Duodenal mucosa (tissue), 2 donors: Measurements from ENCODE around the gene NLGN4X.

ENCODE experiments used
- H3K27ac ChIP-seq: one replicate; pipeline ENCODE4 v1.7.0; 2013; ENCODE audit warnings: low read depth, low read length
- H3K27me3 ChIP-seq, 2 donors: one replicate each; pipeline ENCODE4 v1.7.0; 2013; ENCODE audit warnings: low read length in 2 of 2, control low read depth in 1 of 2; ENCODE audit not compliant: insufficient read depth in 2 of 2, control insufficient read depth in 1 of 2
- H3K36me3 ChIP-seq, 2 donors: one replicate each; pipeline ENCODE4 v1.7.0; 2013; ENCODE audit warnings: low read length in 2 of 2, control low read depth in 1 of 2; ENCODE audit not compliant: insufficient read depth in 2 of 2, control insufficient read depth in 1 of 2
- H3K4me1 ChIP-seq, 2 donors: one replicate each; pipeline ENCODE4 v1.7.0; 2013; ENCODE audit warnings: low read length in 2 of 2, control low read depth in 1 of 2; ENCODE audit not compliant: insufficient read depth in 2 of 2, control insufficient read depth in 1 of 2
- H3K4me3 ChIP-seq, 2 donors: one replicate each; pipeline ENCODE4 v1.7.0; 2013; ENCODE audit warnings: low read length in 2 of 2, low read depth in 1 of 2
- H3K9ac ChIP-seq, 2 donors: one replicate each; pipeline ENCODE4 v1.7.0; 2013; ENCODE audit warnings: low read length in 2 of 2, low read depth in 1 of 2
- H3K9me3 ChIP-seq, 2 donors: one replicate each; pipeline ENCODE4 v1.7.0; 2013; ENCODE audit warnings: low read length in 2 of 2, control low read depth in 1 of 2; ENCODE audit not compliant: control insufficient read depth in 1 of 2

Gene NLGN4X

DNA sequence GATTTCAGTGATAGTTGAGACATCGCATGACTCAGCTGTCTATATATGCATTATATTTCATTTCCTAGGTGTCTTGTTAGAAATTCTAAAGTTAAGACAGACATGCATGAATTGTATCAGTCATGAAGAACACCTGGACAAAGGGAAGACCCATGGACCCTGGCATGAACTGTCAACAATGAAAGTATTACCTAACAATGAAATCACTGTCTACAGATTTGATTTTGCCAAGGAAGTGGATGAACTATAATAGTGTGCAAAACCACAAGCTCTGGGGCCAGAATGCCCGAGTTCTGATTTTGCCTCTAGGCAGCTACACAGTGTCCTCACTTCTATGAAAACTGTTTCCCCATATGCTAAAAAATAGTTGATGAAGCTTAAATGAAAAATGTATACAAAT is 386.1 kb downstream of the NLGN4X start:
- Histone ChIP-seq H3K9me3 (no peaks in the 10 kb centered on the region), H3K4me1 (no peaks in the 10 kb centered on the region), H3K27ac (no peak overlapping the region), H3K4me3 (no peak overlapping the region), H3K9ac (no peak overlapping the region), H3K36me3 (no peaks in the 10 kb centered on the region), H3K27me3 (no peaks in the 10 kb centered on the region)
